SK-N-MC (cell line): Measurements from ENCODE around the gene HSD17B3.

Experiments
- EZH2 ChIP-seq: fragments of 200-600 bp; sonication (generic); IDR thresholded peaks from one replicate; pipeline ENCODE4 v1.6.1; 2017; ENCODE audit warnings: antibody characterized with exemption
- FOXP2 ChIP-seq: optimal IDR thresholded peaks from 2 replicates; pipeline ENCODE3; 2011; ENCODE audit warnings: mild to moderate bottlenecking, moderate library complexity; ENCODE audit not compliant: insufficient read depth; ENCODE audit errors: extremely low read length, control extremely low read depth
- POLR2AphosphoS5 ChIP-seq: IDR thresholded peaks from 2 replicates; pipeline ENCODE4 v1.6.1; 2012; ENCODE audit warnings: mild to moderate bottlenecking, low read depth, low read length, borderline replicate concordance

DNA sequence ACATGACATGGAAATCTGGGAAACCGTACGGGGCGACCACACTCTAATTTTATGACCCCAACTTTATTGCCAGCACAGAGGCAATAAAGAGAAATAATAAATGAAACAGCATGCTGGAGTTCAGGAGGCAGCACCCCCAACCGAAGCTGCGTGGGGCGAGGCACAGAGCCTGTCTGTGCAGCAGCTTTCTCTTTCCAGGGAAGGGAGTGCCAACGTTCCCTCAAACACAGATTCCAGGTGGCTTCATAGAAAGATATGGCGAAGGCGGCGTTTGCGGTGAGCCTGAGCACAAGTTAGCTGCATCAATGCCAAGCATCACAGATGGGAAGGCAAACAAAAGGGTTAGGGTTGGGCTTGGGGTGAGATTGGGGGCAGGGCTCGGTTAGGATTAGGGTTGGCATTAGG is 114.8 kb downstream of the HSD17B3 start:
- TF ChIP-seq POLR2AphosphoS5 (no peak), EZH2 (no peak), FOXP2 (no peak)
